Astrocyte of the spinal cord (primary cell): Measurements from ENCODE around the gene ZC3H12C.

ENCODE experiments used
- DNase-seq: peaks from one replicate; pipeline ENCODE4 v3.0.0; 2011; ENCODE audit warnings: low read depth, low spot score
- H3K4me3 ChIP-seq: 2 replicates; pipeline ENCODE4 v1.5.1; 2011; ENCODE audit warnings: low read depth, mild to moderate bottlenecking, low read length, moderate library complexity
- in situ Hi-C: cut with HindIII; loops from 2 replicates; pipeline ENCODE4 v1.10.0; 2017; ENCODE audit warnings: low sequenced_read_pairs
- TF ChIP-seq, protein P1 (sequence below): IDR thresholded peaks from 2 replicates; pipeline ENCODE4 v1.5.1; 2012; ENCODE audit warnings: low read depth, mild to moderate bottlenecking, low read length, inconsistent platforms

Gene ZC3H12C

DNA sequence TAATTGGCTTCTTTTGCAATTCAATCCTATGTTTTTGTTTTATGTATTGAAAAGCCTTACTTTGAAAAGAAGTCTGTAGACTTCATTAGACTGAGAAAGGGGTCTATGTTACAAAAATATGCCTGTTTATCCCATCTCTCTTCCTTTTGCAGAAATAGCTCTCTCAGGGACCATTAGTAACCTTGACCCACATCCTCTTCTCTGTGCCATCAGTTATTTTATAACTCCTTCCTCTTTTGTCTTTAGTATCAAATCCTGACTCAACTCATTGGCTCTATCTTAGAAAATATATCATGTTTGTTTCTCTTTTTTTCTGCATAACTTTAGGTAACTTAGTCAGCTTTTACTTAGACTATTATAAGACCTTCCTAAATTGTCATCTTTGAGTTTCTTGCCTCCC, 20.3 kb downstream of the ZC3H12C start:
- no peak overlapping the region for H3K4me3 ChIP-seq
- TF ChIP-seq, protein P1, sequence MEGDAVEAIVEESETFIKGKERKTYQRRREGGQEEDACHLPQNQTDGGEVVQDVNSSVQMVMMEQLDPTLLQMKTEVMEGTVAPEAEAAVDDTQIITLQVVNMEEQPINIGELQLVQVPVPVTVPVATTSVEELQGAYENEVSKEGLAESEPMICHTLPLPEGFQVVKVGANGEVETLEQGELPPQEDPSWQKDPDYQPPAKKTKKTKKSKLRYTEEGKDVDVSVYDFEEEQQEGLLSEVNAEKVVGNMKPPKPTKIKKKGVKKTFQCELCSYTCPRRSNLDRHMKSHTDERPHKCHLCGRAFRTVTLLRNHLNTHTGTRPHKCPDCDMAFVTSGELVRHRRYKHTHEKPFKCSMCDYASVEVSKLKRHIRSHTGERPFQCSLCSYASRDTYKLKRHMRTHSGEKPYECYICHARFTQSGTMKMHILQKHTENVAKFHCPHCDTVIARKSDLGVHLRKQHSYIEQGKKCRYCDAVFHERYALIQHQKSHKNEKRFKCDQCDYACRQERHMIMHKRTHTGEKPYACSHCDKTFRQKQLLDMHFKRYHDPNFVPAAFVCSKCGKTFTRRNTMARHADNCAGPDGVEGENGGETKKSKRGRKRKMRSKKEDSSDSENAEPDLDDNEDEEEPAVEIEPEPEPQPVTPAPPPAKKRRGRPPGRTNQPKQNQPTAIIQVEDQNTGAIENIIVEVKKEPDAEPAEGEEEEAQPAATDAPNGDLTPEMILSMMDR, result no peak
- in situ Hi-C loops, result no loop called here
- no peak for DNase-seq

- no peak overlapping the region for H3K4me3 ChIP-seq
- TF ChIP-seq, protein P1, result no peak
- DNase-seq, result no peak
- in situ Hi-C loops, result no loop called here
Measured at GRCh38 chr11:110113973-110114372, 20.8 kb downstream of the ZC3H12C start.

GRCh38 chr11:110119317-110119716, 26.1 kb downstream of the ZC3H12C start:
- DNase-seq, result no peak
- TF ChIP-seq, protein P1, result no peak
- in situ Hi-C loops, result no loop called here
- H3K4me3 ChIP-seq, result no peak overlapping the region

DNA sequence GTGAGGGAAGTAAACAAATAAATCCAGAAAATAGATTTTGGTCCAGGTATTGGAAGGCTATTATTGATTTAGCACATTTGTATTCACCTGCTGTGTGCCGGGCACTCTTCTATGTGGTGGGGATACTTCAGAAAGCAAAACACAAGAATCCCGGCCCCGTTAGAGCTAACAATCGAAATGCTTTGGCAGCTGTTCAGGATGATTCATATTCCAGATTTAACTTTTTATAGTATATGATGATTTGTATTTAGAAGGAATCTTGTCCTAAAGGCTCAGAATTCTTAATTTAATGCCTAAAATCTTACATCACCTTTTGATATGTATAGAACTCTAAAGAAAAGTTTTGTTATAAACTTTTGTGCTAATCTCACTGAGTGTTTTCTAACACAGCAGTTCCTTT, 28.0 kb downstream of the ZC3H12C start:
- no peak overlapping the region for H3K4me3 ChIP-seq
- in situ Hi-C loops, result no loop called here
- TF ChIP-seq, protein P1, result no peak
- peak; percentile 83 for DNase-seq

GRCh38 chr11:110123003-110123402, 29.8 kb downstream of the ZC3H12C start:
- in situ Hi-C loops, result no loop called here
- peak; percentile 52 for DNase-seq
- H3K4me3 ChIP-seq, result no peak overlapping the region
- TF ChIP-seq, protein P1, result no peak

DNA sequence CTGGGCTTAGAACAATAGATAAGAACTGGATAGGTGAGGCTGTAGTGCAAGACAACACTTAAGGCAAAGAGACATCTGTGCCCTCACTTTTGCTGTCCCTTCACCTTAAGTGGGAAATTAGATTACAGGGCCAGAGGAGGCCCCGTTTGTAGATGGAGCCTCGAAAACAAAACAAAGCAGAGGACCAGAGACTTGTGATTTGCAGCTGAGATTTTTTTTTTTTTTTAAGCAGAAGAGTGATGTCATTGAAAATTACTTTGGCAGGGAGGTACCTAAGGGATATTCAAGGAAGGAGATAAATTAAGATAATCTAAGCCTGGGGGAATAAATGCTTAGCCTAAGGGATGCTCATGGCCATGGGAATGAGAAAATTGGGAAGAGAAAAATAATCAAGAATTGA, 31.4 kb downstream of the ZC3H12C start:
- no peak overlapping the region for H3K4me3 ChIP-seq
- TF ChIP-seq, protein P1, result no peak
- in situ Hi-C loops, result no loop called here
- DNase-seq, result no peak

DNA sequence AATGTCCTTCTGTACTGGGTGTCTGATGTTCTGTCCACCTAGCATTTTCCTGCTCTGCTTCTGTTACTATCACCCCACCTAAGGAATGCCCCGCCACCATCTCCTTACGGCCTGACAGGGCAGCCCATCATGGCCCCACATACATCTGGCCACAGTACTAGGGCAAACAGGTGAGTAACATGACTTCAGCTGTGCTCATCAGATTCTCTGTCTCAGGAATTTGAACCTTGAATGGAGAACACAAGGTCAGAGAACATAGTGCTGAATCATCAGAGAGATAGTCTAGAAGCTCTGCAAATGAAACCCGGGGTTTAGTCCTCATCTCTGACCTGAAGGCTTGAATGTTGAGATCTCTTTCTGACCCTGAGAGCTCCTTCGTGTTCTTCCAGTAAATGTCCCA, 32.4 kb downstream of the ZC3H12C start:
- in situ Hi-C loops, result no loop called here
- peak; percentile 62 for DNase-seq
- H3K4me3 ChIP-seq, result no peak overlapping the region
- TF ChIP-seq, protein P1, result no peak
